Neural progenitor cell (in vitro differentiated cells): ENCODE measurements around the gene GUCY1B1. TPM values are rescaled to one million over a fixed set of nuclear protein-coding genes. Genes with fewer than 3 reads are reported as not detected.
"Not testable (repeated sequence)": the region's sequence is repeated elsewhere in the genome, so short reads cannot be mapped to it uniquely, and the experiment has no call there.

Experiments used
- DNase-seq: peaks from one replicate; pipeline ENCODE4 v3.0.0-alpha.2; 2016; ENCODE audit warnings: low spot score
- H2AFZ ChIP-seq: fragments of 200-600 bp; sonication (generic); replicated peaks from 2 replicates; pipeline ENCODE4 v1.6.1; 2016; ENCODE audit warnings: antibody characterized with exemption
- H3F3A ChIP-seq: fragments of 200-600 bp; sonication (generic); 2 replicates; pipeline ENCODE4 v1.6.1; 2016; ENCODE audit warnings: antibody characterized with exemption, low read depth
- H3K27ac ChIP-seq: fragments of 200-600 bp; sonication (generic); 2 replicates; pipeline ENCODE4 v1.5.1; 2016; ENCODE audit warnings: mild to moderate bottlenecking
- H3K27me3 ChIP-seq: fragments of 200-600 bp; sonication (generic); 2 replicates; pipeline ENCODE4 v1.6.1; 2016; ENCODE audit warnings: mild to moderate bottlenecking, moderate library complexity
- H3K36me3 ChIP-seq: fragments of 200-600 bp; sonication (generic); 2 replicates; pipeline ENCODE4 v1.5.1; 2016
- H3K4me1 ChIP-seq: fragments of 200-600 bp; sonication (generic); 2 replicates; pipeline ENCODE4 v1.6.1; 2016; ENCODE audit warnings: mixed run types
- H3K4me2 ChIP-seq: fragments of 200-600 bp; sonication (generic); 2 replicates; pipeline ENCODE4 v1.6.1; 2016
- H3K4me3 ChIP-seq: fragments of 200-600 bp; sonication (generic); 2 replicates; pipeline ENCODE4 v1.5.1; 2016
- H3K79me2 ChIP-seq: fragments of 200-600 bp; sonication (generic); 2 replicates; pipeline ENCODE4 v1.6.1; 2016; ENCODE audit warnings: low read depth
- H3K9ac ChIP-seq: fragments of 200-600 bp; sonication (generic); 2 replicates; pipeline ENCODE4 v1.6.1; 2016
- H3K9me3 ChIP-seq: fragments of 200-600 bp; sonication (generic); 2 replicates; pipeline ENCODE4 v1.5.1; 2016; ENCODE audit warnings: low read depth
- H4K20me1 ChIP-seq: fragments of 200-600 bp; sonication (generic); 2 replicates; pipeline ENCODE4 v1.6.1; 2016; ENCODE audit warnings: low read depth
- H3K27ac Mint-ChIP-seq: 3 replicates; pipeline ENCODE4 v1.8.0; 2021; ENCODE audit warnings: mixed read lengths
- H3K27me3 Mint-ChIP-seq: 2 replicates; pipeline ENCODE4 v1.8.0; 2022; ENCODE audit warnings: low read depth, mild to moderate bottlenecking, inconsistent platforms, moderate library complexity, mixed read lengths; ENCODE audit not compliant: insufficient read depth
- H3K36me3 Mint-ChIP-seq: 3 replicates; pipeline ENCODE4 v1.8.0; 2021; ENCODE audit warnings: mixed read lengths
- H3K4me1 Mint-ChIP-seq: 3 replicates; pipeline ENCODE4 v1.8.0; 2021; ENCODE audit warnings: mixed read lengths
- H3K4me3 Mint-ChIP-seq: 3 replicates; pipeline ENCODE4 v1.8.0; 2021; ENCODE audit warnings: mild to moderate bottlenecking, moderate library complexity, mixed read lengths
- H3K9me3 Mint-ChIP-seq: 3 replicates; pipeline ENCODE4 v1.8.0; 2020; ENCODE audit warnings: mixed read lengths
- EZH2 ChIP-seq: fragments of 200-600 bp; sonication (generic); IDR thresholded peaks from 2 replicates; pipeline ENCODE4 v1.6.1; 2017; ENCODE audit warnings: antibody characterized with exemption, mild to moderate bottlenecking, moderate library complexity
- EZH2phosphoT487 ChIP-seq: fragments of 200-600 bp; sonication (generic); IDR thresholded peaks from 2 replicates; pipeline ENCODE4 v1.6.1; 2017; ENCODE audit warnings: antibody characterized with exemption
- total RNA-seq: library from RNA; depleted of rRNA; stranded (reverse); fragments of >200 nt; gene quantifications from 2 replicates; pipeline ENCODE4 v1.2.3, GENCODE V29; 2015; ENCODE audit warnings: low replicate concordance
- TF ChIP-seq, protein P1 (sequence below): fragments of 200-600 bp; sonication (generic); IDR thresholded peaks from 2 replicates; pipeline ENCODE4 v1.5.1; 2017; ENCODE audit warnings: antibody characterized with exemption, mild to moderate bottlenecking

Gene GUCY1B1
- total RNA-seq, 1 donor from 2014 or later, result 10.9 TPM

- Mint-ChIP-seq H3K4me1 (no peaks in the 10 kb centered on the region), H3K27me3 (no peaks in the 10 kb centered on the region), H3K36me3 (peaks cover 12% of the 10 kb centered on the region), H3K27ac (no peak overlapping the region), H3K9me3 (no peaks in the 10 kb centered on the region), H3K4me3 (no peak overlapping the region)
- Histone ChIP-seq H3K27ac (no peak overlapping the region), H3K4me3 (no peak overlapping the region), H3K4me1 (no peaks in the 10 kb centered on the region), H3F3A (no peaks in the 10 kb centered on the region), H3K27me3 (no peaks in the 10 kb centered on the region), H3K79me2 (no peaks in the 10 kb centered on the region), H4K20me1 (no peaks in the 10 kb centered on the region), H3K4me2 (no peak overlapping the region), H2AFZ (no peak overlapping the region), H3K9ac (no peak overlapping the region), H3K9me3 (no peaks in the 10 kb centered on the region), H3K36me3 (no peaks in the 10 kb centered on the region)
- TF ChIP-seq, protein P1, sequence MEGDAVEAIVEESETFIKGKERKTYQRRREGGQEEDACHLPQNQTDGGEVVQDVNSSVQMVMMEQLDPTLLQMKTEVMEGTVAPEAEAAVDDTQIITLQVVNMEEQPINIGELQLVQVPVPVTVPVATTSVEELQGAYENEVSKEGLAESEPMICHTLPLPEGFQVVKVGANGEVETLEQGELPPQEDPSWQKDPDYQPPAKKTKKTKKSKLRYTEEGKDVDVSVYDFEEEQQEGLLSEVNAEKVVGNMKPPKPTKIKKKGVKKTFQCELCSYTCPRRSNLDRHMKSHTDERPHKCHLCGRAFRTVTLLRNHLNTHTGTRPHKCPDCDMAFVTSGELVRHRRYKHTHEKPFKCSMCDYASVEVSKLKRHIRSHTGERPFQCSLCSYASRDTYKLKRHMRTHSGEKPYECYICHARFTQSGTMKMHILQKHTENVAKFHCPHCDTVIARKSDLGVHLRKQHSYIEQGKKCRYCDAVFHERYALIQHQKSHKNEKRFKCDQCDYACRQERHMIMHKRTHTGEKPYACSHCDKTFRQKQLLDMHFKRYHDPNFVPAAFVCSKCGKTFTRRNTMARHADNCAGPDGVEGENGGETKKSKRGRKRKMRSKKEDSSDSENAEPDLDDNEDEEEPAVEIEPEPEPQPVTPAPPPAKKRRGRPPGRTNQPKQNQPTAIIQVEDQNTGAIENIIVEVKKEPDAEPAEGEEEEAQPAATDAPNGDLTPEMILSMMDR, result no peak
- TF ChIP-seq EZH2phosphoT487, result no peak
- TF ChIP-seq EZH2, result no peak
- no peak for DNase-seq
These were observed 35.9 kb downstream of the GUCY1B1 start for GRCh38 chr4:155794589-155795236.

DNA sequence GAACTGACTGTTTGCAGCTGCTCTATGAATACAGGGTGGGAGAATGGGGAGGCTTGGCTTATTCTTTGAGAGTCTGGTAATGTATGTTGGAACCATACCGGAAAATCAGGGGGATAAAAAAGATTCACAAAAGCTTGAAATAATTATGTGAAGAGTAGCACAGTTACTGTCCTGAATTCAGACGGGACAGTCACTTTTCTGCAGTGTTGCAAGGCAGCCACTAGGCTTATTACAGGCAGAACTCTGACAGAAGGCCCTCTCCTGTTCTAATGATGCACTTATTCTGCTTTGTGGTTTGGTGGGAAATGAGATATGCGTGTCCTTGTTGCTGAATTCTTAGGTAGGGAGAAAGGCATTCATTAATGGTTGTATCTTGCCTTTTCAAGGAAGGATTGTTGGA, 37.2 kb downstream of the GUCY1B1 start:
- no peaks in the 10 kb centered on the region for H3K27me3 Mint-ChIP-seq
- Histone ChIP-seq H3K36me3 (no peaks in the 10 kb centered on the region), H3K27ac (no peak overlapping the region), H2AFZ (no peak overlapping the region), H3K4me1 (no peaks in the 10 kb centered on the region), H3K4me2 (no peak overlapping the region), H4K20me1 (no peaks in the 10 kb centered on the region), H3K9me3 (no peaks in the 10 kb centered on the region), H3F3A (no peaks in the 10 kb centered on the region), H3K4me3 (no peak overlapping the region), H3K9ac (no peak overlapping the region), H3K27me3 (no peaks in the 10 kb centered on the region), H3K79me2 (no peaks in the 10 kb centered on the region)
- DNase-seq, result peak; percentile 30
- TF ChIP-seq EZH2phosphoT487, result no peak
- TF ChIP-seq, protein P1, result peak; percentile 54
- H3K36me3 Mint-ChIP-seq, result peaks cover 11% of the 10 kb centered on the region
- no peaks in the 10 kb centered on the region for H3K4me1 Mint-ChIP-seq
- no peak overlapping the region for H3K27ac Mint-ChIP-seq
- no peak overlapping the region for H3K4me3 Mint-ChIP-seq
- H3K9me3 Mint-ChIP-seq, result no peaks in the 10 kb centered on the region

DNA sequence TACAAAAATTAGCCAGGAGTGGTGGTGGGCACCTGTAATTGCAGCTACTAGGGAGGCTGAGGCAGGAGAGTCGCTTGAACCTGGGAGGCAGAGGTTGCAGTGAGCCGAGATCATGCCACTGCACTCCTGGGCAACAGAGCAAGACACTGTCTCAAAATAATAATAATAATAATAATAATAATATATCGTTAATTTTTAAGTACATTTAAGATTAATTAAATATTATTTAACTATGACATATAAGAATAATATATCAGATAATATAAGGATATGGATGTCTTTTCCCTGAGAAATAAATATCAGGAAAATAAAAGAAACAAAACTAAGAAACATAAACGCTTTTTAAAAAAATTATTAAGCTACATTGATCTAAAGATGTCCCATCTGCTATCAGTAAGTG, 38.8 kb downstream of the GUCY1B1 start:
- H3K9ac ChIP-seq, H3K27ac ChIP-seq, H3K4me1 Mint-ChIP-seq, H3K36me3 ChIP-seq, H2AFZ ChIP-seq, H3K9me3 ChIP-seq, H3F3A ChIP-seq, DNase-seq, H4K20me1 ChIP-seq, H3K4me3 ChIP-seq, H3K9me3 Mint-ChIP-seq, H3K4me3 Mint-ChIP-seq, H3K4me1 ChIP-seq, H3K79me2 ChIP-seq, H3K27ac Mint-ChIP-seq, H3K27me3 ChIP-seq, H3K4me2 ChIP-seq, H3K27me3 Mint-ChIP-seq: not testable (repeated sequence)
- H3K36me3 Mint-ChIP-seq, result peaks cover 12% of the 10 kb centered on the region

- no peak overlapping the region for H3K9ac ChIP-seq
- H3K9me3 Mint-ChIP-seq, result no peaks in the 10 kb centered on the region
- H3F3A ChIP-seq, result no peaks in the 10 kb centered on the region
- no peaks in the 10 kb centered on the region for H3K27me3 ChIP-seq
- H3K4me1 ChIP-seq, result no peaks in the 10 kb centered on the region
- H3K27ac ChIP-seq, result no peak overlapping the region
- no peaks in the 10 kb centered on the region for H4K20me1 ChIP-seq
- H3K27me3 Mint-ChIP-seq, result no peaks in the 10 kb centered on the region
- H3K9me3 ChIP-seq, result no peaks in the 10 kb centered on the region
- DNase-seq, result no peak
- no peak overlapping the region for H3K27ac Mint-ChIP-seq
- TF ChIP-seq EZH2phosphoT487, result no peak
- no peak for TF ChIP-seq EZH2
- TF ChIP-seq, protein P1, result no peak
- H3K36me3 ChIP-seq, result no peaks in the 10 kb centered on the region
- H3K36me3 Mint-ChIP-seq, result peaks cover 7% of the 10 kb centered on the region
- no peak overlapping the region for H3K4me3 Mint-ChIP-seq
- H2AFZ ChIP-seq, result no peak overlapping the region
- H3K4me2 ChIP-seq, result no peak overlapping the region
- H3K4me3 ChIP-seq, result no peak overlapping the region
- H3K4me1 Mint-ChIP-seq, result no peaks in the 10 kb centered on the region
- no peaks in the 10 kb centered on the region for H3K79me2 ChIP-seq
These were observed 40.4 kb downstream of the GUCY1B1 start for GRCh38 chr4:155799116-155799793.
